HTR-8/SVneo (cell line): Measurements from ENCODE around the gene LAMA2.

Experiments used
- DNase-seq: peaks from one replicate; pipeline ENCODE4 v3.0.0; 2011; ENCODE audit warnings: low spot score, mixed read lengths; ENCODE audit not compliant: insufficient read length
- FAIRE-seq: peaks from 2 replicates; lab custom pipeline; 2011; peaks lifted over from hg19 to GRCh38; lab: Jason Lieb, UNC

Gene LAMA2

GRCh38 chr6:129493354-129493902 is 610.5 kb downstream of the LAMA2 start:
- DNase-seq (no peak), FAIRE-seq (no peak)

DNA sequence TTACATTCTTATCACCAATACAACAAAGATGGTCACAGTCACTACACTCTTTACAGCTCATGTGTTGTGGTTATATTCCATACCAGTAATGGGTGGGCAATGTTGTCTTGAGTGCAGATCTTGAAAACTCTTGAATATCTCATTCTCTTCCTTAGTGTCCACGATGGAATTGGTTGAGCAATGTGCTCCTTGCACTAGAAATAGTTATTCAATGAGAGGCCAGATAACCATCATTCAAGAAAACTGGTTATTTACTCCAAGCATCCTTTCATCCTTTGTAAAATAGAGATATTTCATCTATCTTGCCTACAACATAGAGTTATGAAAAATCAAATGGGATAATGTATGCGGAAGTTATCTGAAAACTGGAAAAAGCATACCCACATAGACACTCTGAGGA is 611.2 kb downstream of the LAMA2 start:
- FAIRE-seq: no peak
- no peak for DNase-seq

DNA sequence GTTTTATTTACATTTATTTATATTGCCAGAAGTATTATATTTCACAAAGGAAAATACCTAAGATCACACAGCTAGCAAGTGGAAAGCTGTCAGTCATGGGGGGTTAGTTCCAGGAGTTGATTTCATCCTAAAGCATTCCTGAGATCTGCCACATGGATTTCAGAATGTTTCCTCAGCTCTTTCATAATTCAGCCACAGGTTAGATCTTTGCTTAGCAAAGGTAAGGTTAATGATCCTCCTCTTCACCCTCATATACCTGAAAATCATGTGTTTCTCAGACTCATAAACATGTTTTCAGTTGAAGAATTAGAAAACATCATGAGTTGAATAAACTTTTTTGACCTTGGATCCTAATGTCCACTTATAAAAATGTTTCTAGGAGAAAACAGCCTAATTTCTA is 611.6 kb downstream of the LAMA2 start:
- DNase-seq (no peak), FAIRE-seq (no peak)

DNA sequence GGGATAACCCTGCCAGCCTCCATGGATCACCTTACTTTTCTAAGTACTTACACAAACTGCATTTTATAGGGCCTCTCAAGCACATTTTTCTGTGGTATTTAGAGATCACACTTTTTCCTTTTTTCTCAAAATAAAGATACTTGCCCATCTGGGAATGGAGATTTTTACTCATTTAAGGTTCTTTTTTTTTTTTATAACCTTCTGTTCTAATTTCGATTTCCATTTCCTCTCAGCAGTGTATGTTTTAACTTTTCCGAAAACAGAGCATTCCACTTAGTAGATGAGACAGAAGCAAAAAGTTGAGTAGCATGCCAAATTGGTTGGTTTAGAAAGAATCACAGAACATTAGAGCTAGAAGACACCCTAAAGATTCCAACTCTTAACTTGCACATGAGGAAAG is 612.7 kb downstream of the LAMA2 start:
- no peak for DNase-seq
- FAIRE-seq: no peak

DNA sequence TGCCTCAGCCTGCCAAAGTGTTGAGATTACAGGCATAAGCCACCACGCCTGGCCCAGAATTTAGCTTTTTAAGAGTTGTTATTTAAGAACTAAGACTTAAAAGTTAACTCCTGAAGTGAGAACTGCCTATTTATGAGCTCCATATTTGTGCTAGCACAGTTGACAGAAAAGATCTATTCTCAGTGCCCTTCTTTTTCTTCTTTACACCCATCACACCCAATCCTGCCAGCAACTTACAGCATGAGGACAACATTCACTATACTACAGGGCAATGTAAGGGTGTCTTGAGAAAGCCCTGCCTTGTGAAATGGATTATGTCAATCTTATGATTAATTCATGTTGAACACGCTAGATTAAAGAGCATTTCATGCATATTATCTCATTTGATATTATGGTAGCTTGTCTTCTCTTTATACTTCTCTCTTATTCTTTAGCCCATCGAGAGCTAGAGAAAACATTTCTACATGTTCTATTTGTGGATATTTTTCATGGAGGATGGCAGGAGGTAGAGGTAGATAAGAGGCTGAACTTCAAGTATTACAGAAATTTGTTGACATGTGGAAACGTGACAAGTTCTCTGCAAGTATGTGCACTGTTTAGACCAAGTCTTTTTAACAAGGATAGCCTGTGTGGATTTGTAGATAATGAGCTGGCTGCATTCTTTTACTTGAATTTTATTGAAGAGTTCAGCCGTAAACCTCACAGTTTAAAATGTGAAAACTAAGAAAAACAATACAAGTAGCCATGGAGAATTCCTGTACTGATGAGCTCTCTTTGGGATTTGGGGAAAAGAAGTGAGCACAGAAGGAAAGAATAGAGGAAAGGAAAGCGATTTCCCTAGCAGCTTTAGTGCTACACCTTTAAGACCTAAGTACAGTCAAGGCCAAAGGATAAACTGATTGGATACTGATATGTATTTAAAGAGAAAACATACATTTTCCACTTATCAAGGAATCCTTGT is 614.8 kb downstream of the LAMA2 start:
- FAIRE-seq (no peak), DNase-seq (no peak)

GRCh38 chr6:129498541-129498940 is 615.6 kb downstream of the LAMA2 start:
- FAIRE-seq (no peak), DNase-seq (no peak)

DNA sequence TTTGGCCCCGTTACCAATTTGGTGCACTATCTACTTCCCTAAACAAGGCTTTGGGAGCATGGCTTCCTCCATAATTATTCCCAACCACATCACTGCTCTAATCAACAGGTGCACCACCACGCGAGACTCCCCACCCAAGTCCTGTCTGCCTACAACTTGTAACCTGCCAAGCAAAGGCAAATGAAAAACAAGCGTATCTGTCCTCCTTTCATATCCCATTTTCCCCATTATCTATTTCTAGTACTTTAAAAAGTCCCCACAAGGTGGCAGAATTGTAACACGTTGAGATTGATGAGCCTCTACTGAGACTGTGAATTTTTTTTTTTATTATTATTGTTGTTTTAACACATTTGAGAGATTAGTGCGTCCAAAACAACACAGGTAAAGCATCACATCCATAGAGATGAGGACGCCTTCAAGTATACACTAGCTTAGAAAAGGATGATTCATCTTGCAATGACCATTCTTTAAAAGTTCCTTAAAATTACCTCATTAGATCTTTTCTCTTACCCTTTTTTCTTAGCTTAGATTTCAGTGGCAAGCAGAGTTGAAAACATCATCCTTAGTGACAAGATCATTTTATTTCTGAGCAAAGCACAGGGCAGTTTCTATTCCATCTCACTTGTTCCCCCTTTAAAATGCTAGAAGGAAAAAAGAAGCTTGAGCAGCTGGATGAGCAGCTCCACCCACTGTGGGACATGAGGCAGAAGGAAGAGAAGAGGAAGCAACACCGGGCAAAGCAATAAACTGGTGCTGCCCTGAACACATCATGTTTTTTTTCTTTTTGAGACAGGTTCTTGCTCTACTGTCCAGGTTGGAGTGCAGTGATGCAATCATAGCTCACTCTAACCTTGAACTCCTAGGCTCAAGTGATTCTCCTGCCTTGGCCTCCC is 616.3 kb downstream of the LAMA2 start:
- no peak for FAIRE-seq
- no peak for DNase-seq

DNA sequence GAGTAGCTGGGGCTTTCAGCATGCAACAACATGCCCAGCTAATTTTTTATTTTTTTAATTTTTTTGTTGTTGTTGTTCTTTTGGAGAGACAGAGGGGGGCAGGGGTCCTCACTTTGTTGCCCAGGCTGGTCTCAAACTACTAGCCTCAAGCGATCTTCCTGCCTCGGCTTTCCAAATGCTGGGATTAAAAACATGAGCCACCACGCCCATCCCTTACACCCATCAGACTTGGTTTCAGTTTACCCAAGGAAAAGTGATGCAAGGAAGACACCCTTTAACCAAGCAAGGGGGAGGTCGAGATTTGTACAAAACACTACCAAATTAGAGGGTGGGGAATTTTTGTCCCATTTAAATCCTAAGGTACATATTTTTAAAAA is 616.9 kb downstream of the LAMA2 start:
- DNase-seq (no peak), FAIRE-seq (no peak)

DNA sequence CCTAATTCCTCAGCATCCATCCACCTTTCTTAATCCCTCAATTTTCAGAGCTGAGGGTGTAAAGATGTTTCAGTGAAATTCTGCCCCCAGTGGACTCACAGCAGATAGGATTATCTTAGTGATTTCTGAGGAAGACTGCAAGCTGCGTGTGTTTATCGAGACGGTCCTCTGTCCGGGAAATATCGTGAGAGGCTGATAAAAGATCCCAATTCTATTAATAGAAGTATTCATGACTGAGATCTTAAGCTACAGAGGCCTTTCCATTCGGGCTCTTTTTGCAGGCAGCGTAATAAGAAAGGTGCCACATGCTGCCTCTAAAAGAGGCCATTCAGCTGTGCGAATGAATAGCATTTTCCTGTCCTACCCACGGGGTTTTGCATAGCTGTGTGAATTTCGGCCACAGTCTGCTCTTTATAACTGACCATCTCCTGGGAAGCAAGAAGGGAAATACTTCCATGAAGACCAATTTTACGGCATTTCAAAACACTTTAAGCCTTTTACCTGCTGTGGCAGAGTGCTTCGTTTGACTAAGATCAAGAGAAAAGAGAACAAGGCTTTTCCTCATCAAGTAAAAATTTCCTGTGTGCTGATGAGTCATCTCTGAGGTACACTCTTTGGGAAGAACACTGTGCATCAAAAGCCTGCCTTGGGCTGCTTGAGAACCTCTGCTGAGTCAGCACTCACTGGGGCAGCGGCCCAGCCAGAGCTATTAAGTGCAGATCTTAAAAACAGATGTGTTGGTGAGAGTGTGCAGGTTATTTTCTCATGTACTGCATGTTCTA is 618.2 kb downstream of the LAMA2 start:
- FAIRE-seq (no peak), DNase-seq (peak; percentile 62)

- DNase-seq (no peak), FAIRE-seq (no peak)
Measured at GRCh38 chr6:129501740-129502660, 619.1 kb downstream of the LAMA2 start.

DNA sequence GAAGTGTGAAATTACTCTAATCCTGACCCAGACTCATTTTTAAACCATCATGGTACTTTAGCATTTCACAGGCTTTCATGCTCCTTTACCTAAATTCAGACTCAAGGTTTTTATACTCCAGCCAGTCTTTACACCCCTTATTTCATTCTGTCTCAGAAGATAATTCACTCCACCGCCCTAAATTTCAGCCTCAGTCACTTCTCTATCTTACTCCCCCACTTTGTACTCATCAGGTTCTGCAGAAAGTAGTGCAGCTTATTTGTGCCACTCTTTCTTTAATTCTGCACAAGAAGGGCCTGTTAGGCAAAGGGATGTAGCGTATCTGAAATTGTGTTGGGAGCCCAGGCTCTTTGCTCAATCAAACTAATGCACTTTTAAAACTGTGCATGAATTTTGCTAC is 621.5 kb downstream of the LAMA2 start:
- FAIRE-seq: no peak
- DNase-seq: no peak

DNA sequence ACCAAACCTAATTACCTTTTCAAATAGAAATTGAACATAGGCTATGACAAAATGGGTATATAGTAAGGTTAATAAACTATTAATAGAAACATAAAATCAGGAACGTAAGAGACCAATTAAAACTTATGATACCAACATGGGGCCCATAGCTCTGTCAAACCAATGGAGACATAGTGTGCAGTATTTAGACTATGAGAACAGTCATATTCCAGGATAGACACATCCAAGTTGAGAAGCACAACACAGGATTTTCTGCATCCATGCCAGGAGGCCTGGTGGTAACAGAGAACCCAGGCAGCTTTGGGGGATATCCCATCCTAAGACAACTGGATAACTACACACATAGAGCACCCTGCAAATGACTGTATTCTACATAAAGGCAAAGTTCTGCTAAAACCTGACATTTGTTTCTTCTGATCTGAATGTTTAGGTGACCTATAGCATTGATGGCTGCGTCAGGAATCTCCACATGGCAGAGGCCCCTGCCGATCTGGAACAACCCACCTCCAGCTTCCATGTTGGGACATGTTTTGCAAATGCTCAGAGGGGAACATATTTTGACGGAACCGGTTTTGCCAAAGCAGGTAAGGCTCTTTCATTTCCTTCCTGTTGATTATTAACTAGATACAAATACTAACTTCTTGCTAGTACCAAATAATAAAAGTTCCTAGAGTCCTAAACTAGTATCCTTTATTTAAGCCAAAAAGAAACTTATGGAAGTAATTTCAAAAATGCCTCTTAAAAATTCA is 624.3 kb downstream of the LAMA2 start:
- no peak for DNase-seq
- FAIRE-seq: no peak

- DNase-seq (no peak), FAIRE-seq (no peak)
Measured at GRCh38 chr6:129507846-129508245, 624.9 kb downstream of the LAMA2 start.

DNA sequence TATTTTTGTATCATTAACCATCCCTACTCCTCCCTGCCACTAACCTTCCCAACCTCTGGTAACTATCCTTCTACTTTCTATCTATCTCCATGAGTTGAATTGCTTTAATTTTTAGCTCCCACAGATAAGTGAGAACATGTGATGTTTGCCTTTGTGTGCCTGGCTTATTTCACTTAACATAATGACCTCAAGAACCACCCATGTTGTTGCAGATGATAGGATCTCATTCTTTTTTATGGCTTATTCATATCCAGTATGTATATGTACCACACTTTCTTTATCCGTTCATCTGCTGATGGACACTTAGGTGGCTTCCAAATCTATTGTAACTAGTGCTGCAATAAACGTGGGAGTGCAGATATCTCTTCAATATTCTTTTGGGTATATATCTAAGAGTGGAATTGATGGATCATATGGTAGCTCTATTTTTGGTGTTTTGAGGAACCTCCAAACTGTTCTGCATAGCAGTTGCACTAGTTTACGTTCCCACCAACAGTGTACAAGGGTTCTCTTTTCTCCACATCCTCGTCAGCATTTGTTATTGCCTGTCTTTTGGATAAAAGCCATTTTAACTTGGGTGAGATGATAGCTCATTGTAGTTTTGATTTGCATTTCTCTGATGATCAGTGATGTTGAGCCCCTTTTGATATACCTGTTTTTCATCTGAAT is 625.7 kb downstream of the LAMA2 start:
- DNase-seq (no peak), FAIRE-seq (no peak)

DNA sequence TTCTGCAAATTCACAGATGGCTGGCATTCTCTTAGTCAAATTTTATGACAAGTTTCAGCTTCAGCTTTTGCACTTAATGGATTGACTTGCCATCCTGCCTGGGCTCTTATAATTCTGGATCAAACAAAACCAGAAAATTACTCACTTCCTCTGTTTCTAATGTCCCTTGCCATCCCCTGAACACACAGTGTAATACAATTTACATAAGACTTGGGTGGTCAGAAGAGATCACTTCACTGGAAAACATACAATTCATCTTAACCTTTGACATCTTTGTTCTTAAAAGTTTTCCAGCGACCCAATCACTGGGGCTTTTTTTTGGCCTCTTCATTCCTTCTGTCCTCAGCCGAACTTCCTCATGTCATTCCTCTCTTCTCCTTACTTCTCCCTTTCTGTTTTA is 628.0 kb downstream of the LAMA2 start:
- no peak for DNase-seq
- FAIRE-seq: no peak

GRCh38 chr6:129513471-129513870 is 630.5 kb downstream of the LAMA2 start:
- DNase-seq (no peak), FAIRE-seq (no peak)

GRCh38 chr6:129515004-129515403 is 632.1 kb downstream of the LAMA2 start:
- FAIRE-seq (no peak), DNase-seq (no peak)

- DNase-seq: no peak
- no peak for FAIRE-seq
Measured at GRCh38 chr6:129516005-129516404, 633.1 kb downstream of the LAMA2 start.
